Common myeloid progenitor, CD34-positive (primary cell): ENCODE data around the gene SH2D3C.
A peak's percentile ranks its signal among the peaks of the same experiment; 100 is the strongest.

Experiments used
- CTCF ChIA-PET: fragments of 350-600 bp; sonication (Branson Sonifier 250); formaldehyde crosslinking; loops from one replicate; lab custom pipeline; 2021; ENCODE audit warnings: antibody characterized with exemption; lab: Charles Lee
- POLR2A ChIA-PET: fragments of 350-600 bp; sonication (Branson Sonifier 250); formaldehyde crosslinking; loops from one replicate; lab custom pipeline; 2021; ENCODE audit warnings: antibody characterized with exemption; lab: Charles Lee
- DNase-seq, 3 donors: peaks; one replicate each; pipeline versions ENCODE4 v3.0.0 to v3.0.0-alpha.2; 2013
- H3K27ac ChIP-seq, 2 experiments: 1 replicate in 1 of 2; 2 replicates in 1 of 2; pipeline ENCODE4 v1.7.0; 2013; ENCODE audit warnings: inconsistent platforms in 2 of 2, low read length in 2 of 2, mild to moderate bottlenecking in 2 of 2, low read depth in 1 of 2, moderate library complexity in 1 of 2; ENCODE audit not compliant: severe bottlenecking in 2 of 2, insufficient read depth in 1 of 2, poor library complexity in 1 of 2
- H3K27me3 ChIP-seq, 5 experiments: replicated peaks in 2 of 5; 1 replicate in 3 of 5; 2 replicates in 2 of 5; pipeline versions ENCODE4 v1.6.1 to v1.7.0; 2013; ENCODE audit warnings: low read length in 4 of 5, mild to moderate bottlenecking in 2 of 5, moderate library complexity in 2 of 5, inconsistent platforms in 1 of 5; ENCODE audit not compliant: insufficient read depth in 5 of 5, control insufficient read depth in 4 of 5
- H3K36me3 ChIP-seq, 4 experiments: 1 replicate in 2 of 4; 2 replicates in 2 of 4; pipeline versions ENCODE4 v1.6.1 to v1.7.0; 2013; ENCODE audit warnings: low read length in 3 of 4, control low read depth in 1 of 4, mild to moderate bottlenecking in 1 of 4; ENCODE audit not compliant: control insufficient read depth in 4 of 4, insufficient read depth in 4 of 4
- H3K4me1 ChIP-seq, 4 experiments: 1 replicate in 3 of 4; 2 replicates in 1 of 4; pipeline versions ENCODE4 v1.6.1 to v1.7.1; 2013; ENCODE audit warnings: low read length in 3 of 4, mild to moderate bottlenecking in 3 of 4, control low read depth in 1 of 4, inconsistent platforms in 1 of 4, moderate library complexity in 1 of 4; ENCODE audit not compliant: control insufficient read depth in 4 of 4, insufficient read depth in 4 of 4; ENCODE audit errors: control extremely low read depth in 1 of 4
- H3K4me3 ChIP-seq, 7 experiments: 1 replicate in 4 of 7; 2 replicates in 3 of 7; pipeline versions ENCODE4 v1.5.1 to v1.7.0; 2013; ENCODE audit warnings: mild to moderate bottlenecking in 7 of 7, low read length in 6 of 7, moderate library complexity in 6 of 7, inconsistent platforms in 2 of 7, low read depth in 2 of 7, control low read depth in 1 of 7; ENCODE audit not compliant: insufficient read depth in 4 of 7, control insufficient read depth in 1 of 7; ENCODE audit errors: extremely low read depth in 1 of 7
- H3K9me3 ChIP-seq, 5 experiments: 1 replicate in 4 of 5; 2 replicates in 1 of 5; pipeline versions ENCODE4 v1.6.1 to v1.7.1; 2013; ENCODE audit warnings: low read length in 4 of 5, mild to moderate bottlenecking in 2 of 5, inconsistent platforms in 1 of 5, low read depth in 1 of 5, moderate library complexity in 1 of 5; ENCODE audit not compliant: control insufficient read depth in 4 of 5, insufficient read depth in 2 of 5; ENCODE audit errors: control extremely low read depth in 1 of 5
- WGBS: methylation state at CpG from one replicate; pipeline ENCODE4 v1.1.5; 2013; ENCODE audit not compliant: insufficient coverage; 5-methylcytosine and 5-hydroxymethylcytosine counted together

Gene SH2D3C

GRCh38 chr9:127711831-127712274 lies 66.6 kb downstream of the SH2D3C start:
- ChIA-PET POLR2A (no interaction called here), CTCF (interaction anchor here (0.8 to 1.6 kb wide), 3 partner anchors 22 to 85 kb away, joined by 3 read pairs; partner anchors contain the start of gene TOR2A)
- H3K4me3 ChIP-seq = no peak overlapping the region
- peaks cover 0 to 4% (median 0%) of the 10 kb centered on the region in 5 experiments for H3K27me3 ChIP-seq
- no peaks in the 10 kb centered on the region for H3K36me3 ChIP-seq
- H3K27ac ChIP-seq = no peak overlapping the region
- peaks cover 0 to 33% (median 32%) of the 10 kb centered on the region in 4 experiments for H3K4me1 ChIP-seq
- DNase-seq = peak; percentile 11 to 36 (median 11)
- 86% methylated on average over 10 of the region's 11 CpGs for WGBS
- peaks cover 0 to 5% (median 0%) of the 10 kb centered on the region in 5 experiments for H3K9me3 ChIP-seq

GRCh38 chr9:127711226-127711701 lies 67.2 kb downstream of the SH2D3C start:
- ChIA-PET CTCF (interaction anchor here (0.6 to 1.6 kb wide), 5 partner anchors 10 to 256 kb away, joined by 3 to 4 read pairs (median 3); no protein-coding TSS in a partner anchor), POLR2A (no interaction called here)
- DNase-seq = peak; percentile 12 to 65 (median 60)
- Histone ChIP-seq H3K36me3 (no peaks in the 10 kb centered on the region), H3K27me3 (peaks cover 0 to 4% (median 0%) of the 10 kb centered on the region in 5 experiments), H3K9me3 (peaks cover 0 to 5% (median 0%) of the 10 kb centered on the region in 5 experiments), H3K27ac (no peak overlapping the region), H3K4me1 (peaks cover 0 to 36% (median 34%) of the 10 kb centered on the region in 4 experiments), H3K4me3 (no peak overlapping the region)
- 32% methylated on average over 7 of the region's 9 CpGs for WGBS

DNA sequence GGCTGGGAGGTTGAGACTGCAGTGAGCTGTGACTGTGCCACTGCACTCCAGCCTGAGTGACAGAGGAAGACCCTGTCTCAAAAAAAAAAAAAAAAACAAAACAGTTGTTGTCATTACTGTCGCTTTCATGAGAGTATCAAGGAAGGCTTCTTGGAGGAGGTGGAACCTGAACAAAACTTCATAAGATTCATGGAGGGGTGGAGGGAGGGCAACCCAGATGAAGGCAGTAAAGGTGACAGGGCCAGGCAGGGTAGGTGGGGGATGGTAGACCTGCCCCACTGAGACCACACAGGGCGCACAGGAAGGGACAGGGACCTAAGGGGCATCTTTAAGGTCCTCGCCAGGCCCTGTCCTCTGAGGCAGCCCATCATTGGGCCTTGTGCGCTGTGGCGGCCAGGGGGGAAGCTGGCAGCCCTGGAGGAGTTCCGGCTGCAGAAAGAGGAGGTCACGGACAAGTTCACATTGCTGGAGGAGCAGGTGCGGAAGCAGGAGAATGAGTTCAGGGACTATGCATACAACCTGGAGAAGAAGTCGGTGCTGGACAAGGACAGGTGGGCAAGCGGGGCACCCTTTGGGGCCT lies 68.2 kb downstream of the SH2D3C start:
- Histone ChIP-seq H3K9me3 (peaks cover 0 to 5% (median 0%) of the 10 kb centered on the region in 5 experiments), H3K27me3 (peaks cover 0 to 4% (median 0%) of the 10 kb centered on the region in 5 experiments), H3K27ac (no peak overlapping the region), H3K36me3 (no peaks in the 10 kb centered on the region), H3K4me3 (no peak overlapping the region), H3K4me1 (peaks cover 0 to 33% (median 30%) of the 10 kb centered on the region in 4 experiments)
- no peak for DNase-seq
- CTCF ChIA-PET = interaction anchor here (1.1 kb wide), 2 partner anchors 9 to 255 kb away, joined by 3 to 4 read pairs; no protein-coding TSS in a partner anchor
- POLR2A ChIA-PET = interaction anchor here (0.6 kb wide), 1 partner anchor 54 kb away, joined by 4 read pairs; no protein-coding TSS in a partner anchor
- 91% methylated on average over 10 of the region's 10 CpGs for WGBS

- no peak overlapping the region for H3K4me3 ChIP-seq
- WGBS = 99% methylated on average over 8 of the region's 8 CpGs
- no peaks in the 10 kb centered on the region for H3K36me3 ChIP-seq
- no peak overlapping the region for H3K27ac ChIP-seq
- DNase-seq = no peak
- peaks cover 0 to 5% (median 0%) of the 10 kb centered on the region in 5 experiments for H3K9me3 ChIP-seq
- ChIA-PET CTCF (interaction anchor here (1.5 to 1.7 kb wide), 2 partner anchors 52 to 56 kb away, joined by 3 read pairs; no protein-coding TSS in a partner anchor), POLR2A (interaction anchor here (0.5 kb wide), 1 partner anchor 9 kb away, joined by 3 read pairs; no protein-coding TSS in a partner anchor)
- H3K27me3 ChIP-seq = peaks cover 0 to 2% (median 0%) of the 10 kb centered on the region in 5 experiments
- peaks cover 0 to 25% (median 23%) of the 10 kb centered on the region in 4 experiments for H3K4me1 ChIP-seq
These were observed 69.4 kb downstream of the SH2D3C start for GRCh38 chr9:127708952-127709587.

DNA sequence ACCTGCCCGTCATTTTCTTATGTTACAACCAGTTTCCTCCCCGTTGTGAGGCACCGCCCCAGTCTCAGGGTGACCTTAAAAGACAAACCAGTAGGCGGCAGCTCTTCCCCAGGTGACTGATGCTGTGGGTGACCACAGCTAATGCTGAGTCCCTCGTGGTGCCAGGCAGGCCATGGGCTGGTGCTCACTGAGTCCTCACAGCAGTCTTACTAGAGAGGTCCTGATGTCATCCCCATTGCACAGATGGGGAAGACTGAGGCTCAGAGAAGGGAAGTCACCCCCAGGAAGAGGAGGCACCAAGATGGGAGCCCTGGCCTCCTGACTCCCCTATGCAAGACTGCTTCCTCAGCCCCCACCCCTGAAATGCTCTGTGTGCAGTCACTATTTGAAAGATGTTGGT lies 70.7 kb downstream of the SH2D3C start:
- no peaks in the 10 kb centered on the region for H3K36me3 ChIP-seq
- DNase-seq = peak in 2 of 3 donors; percentile 17 to 33
- no peak overlapping the region for H3K4me3 ChIP-seq
- H3K4me1 ChIP-seq = peaks cover 0 to 25% (median 23%) of the 10 kb centered on the region in 4 experiments
- ChIA-PET CTCF (interaction anchor here (0.5 kb wide), 1 partner anchor 18 kb away, joined by 4 read pairs; no protein-coding TSS in a partner anchor), POLR2A (no interaction called here)
- H3K9me3 ChIP-seq = peaks cover 0 to 5% (median 0%) of the 10 kb centered on the region in 5 experiments
- WGBS = 85% methylated on average over 5 of the region's 5 CpGs
- H3K27me3 ChIP-seq = peaks cover 0 to 2% (median 0%) of the 10 kb centered on the region in 5 experiments
- H3K27ac ChIP-seq = no peak overlapping the region

GRCh38 chr9:127706836-127707241 lies 71.6 kb downstream of the SH2D3C start, which contains the start of gene CFAP157:
Gene CFAP157, plus strand, starts transcription at chr9:127706988. Its CDS starts 44 bp downstream, at chr9:127707032.
- Histone ChIP-seq H3K4me1 (peaks cover 0 to 21% (median 18%) of the 10 kb centered on the region in 4 experiments), H3K9me3 (peaks cover 0 to 5% (median 0%) of the 10 kb centered on the region in 5 experiments), H3K27ac (no peak within 1 kb of the TSS), H3K27me3 (peaks cover 0 to 2% (median 0%) of the 10 kb centered on the region in 5 experiments), H3K4me3 (peak within 1 kb of the TSS in 1 of 7 experiments; percentile 10), H3K36me3 (no peaks in the 10 kb centered on the region)
- ChIA-PET POLR2A (interaction anchor here (0.5 kb wide), 1 partner anchor 123 kb away, joined by 3 read pairs; no protein-coding TSS in a partner anchor), CTCF (interaction anchor here (1.0 kb wide), 1 partner anchor 202 kb away, joined by 3 read pairs; no protein-coding TSS in a partner anchor)
- 89% methylated on average over 9 of the region's 11 CpGs for WGBS
- DNase-seq = peak in 2 of 3 donors; percentile 53 to 54
